ENCODE results near the gene QDPR.
"Not testable (repeated sequence)": the region's sequence is repeated elsewhere in the genome, so short reads cannot be mapped to it uniquely, and the experiment has no call there.

Gene QDPR

DNA sequence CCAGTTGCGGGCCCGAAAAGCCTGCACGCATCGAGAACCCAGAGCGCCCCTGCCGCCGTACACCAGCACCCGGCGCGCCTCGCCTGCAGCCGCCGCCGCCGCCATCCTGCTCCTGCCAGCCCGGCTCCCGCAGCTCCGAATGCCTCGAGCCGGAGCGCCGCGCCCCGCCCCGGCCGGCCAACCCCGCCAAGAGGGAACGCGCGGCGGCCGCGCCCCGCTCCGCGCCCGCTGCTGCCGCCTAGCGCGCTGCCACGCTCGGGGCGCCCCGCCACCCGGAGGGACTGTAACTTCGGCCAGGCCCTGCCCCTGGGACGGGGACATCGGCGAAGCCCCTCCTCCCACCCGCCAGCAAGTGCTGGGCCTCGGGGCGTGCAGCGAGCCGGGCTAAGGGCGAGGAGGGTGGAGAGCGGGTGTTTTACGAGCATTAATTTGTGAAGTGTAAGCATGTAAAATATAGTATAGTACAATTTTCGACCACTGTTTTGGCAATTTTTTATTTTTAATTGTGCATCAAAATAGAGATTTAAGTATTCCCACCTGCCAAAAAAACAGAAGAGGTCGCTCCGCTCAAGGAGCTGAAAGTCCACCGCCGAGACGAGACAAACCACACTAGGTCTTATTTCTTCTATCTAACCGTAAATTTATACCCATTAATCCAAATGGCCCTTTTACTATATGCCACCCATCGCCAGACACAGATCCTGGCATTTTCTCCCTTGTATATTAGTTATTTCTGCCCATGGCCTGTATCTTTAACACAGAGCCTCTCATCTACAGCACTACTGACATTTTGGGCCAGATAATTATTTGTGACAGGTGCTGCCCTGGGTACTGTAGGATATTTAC, at the start of gene QDPR:
Gene QDPR, minus strand, starts transcription at position 141 of the 846 bp plus-strand sequence. Its CDS starts 36 bp downstream, at position 105.
- no peak for DNase-seq

GRCh38 chr4:17561195-17561909, 49.5 kb upstream of the QDPR start:
- no peak for DNase-seq

- no peak for DNase-seq
Observed at GRCh38 chr4:17560065-17560673, 48.3 kb upstream of the QDPR start.

DNA sequence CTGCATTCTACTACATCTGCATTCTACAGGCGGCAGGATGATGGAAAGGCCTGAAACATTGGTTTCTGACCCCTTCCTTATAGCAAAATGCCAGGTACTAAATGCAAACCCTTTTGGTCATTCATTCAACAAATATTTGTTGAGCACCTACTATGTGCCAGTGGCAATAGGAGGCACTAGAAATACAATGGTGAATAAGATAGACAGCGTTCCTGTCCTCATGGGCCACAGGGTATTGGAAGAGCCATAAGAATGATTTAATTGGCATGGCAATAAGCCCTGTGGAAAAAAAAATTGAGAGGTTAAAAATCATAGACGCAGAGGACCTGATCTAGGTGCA, 47.8 kb upstream of the QDPR start:
- DNase-seq: no peak

DNA sequence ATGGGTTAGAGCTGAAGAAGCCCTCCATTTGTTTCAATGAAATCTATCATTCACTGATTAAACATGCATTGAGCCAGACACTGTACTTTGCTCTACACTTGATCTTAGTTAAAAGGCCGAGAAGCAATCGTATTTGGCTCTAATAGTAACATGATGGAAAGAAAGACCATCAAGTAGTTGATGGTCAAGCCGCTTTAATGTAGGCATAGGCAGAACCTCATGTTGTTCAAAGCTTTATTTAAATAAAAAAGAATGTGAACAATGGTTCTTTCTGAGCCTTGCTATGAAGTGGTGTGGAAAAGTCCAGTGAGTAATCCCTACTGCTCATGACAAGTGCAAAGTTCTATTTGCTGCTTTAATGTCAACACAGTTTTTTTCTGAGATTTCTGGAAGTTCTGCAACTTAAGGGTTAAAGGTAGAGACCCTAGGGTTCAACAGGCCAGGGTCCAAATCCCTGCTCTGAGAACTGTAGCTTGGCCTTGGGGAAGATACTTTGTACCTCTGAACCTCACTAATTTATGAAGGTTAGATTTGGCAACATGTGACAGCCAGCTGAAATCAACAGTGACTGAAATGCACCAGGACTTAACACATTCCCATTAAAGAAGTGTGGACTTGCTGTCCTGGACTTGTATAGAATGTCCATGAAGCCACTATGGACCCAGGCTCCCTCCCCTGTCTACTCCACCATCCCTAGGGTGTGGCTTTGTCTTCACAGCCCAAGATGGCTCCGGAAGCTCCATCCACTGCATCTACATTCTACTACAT, 47.2 kb upstream of the QDPR start:
- no peak for DNase-seq

- DNase-seq: no peak
Observed at GRCh38 chr4:17557880-17558279, 46.0 kb upstream of the QDPR start.

GRCh38 chr4:17556498-17556897, 44.6 kb upstream of the QDPR start:
- DNase-seq: no peak

GRCh38 chr4:17554568-17554967, 42.7 kb upstream of the QDPR start:
- no peak for DNase-seq

GRCh38 chr4:17552427-17552826, 40.5 kb upstream of the QDPR start:
- DNase-seq: no peak

- no peak for DNase-seq
Observed at GRCh38 chr4:17550549-17550948, 38.7 kb upstream of the QDPR start.

- DNase-seq: no peak
Observed at GRCh38 chr4:17546678-17547077, 34.8 kb upstream of the QDPR start.

DNA sequence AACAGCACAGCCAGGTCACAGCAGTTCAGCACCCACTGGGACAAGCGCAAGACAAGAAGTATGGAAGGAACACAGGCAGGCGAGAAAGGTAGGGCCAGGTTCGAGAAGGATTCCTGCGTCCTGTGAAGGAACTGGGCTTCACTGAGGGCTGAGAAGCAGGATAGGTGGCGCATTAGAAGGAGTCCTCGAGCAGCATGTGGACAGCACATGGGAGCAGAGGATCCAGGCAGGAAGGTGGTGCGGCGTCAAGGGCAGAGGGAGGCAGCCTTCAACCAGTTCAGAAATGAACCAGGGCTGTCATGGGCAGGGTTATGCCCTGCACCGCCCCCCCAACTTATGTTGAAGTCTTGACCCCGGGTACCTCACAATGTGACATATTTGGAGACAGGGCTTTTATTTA, 34.3 kb upstream of the QDPR start:
- no peak for DNase-seq

DNA sequence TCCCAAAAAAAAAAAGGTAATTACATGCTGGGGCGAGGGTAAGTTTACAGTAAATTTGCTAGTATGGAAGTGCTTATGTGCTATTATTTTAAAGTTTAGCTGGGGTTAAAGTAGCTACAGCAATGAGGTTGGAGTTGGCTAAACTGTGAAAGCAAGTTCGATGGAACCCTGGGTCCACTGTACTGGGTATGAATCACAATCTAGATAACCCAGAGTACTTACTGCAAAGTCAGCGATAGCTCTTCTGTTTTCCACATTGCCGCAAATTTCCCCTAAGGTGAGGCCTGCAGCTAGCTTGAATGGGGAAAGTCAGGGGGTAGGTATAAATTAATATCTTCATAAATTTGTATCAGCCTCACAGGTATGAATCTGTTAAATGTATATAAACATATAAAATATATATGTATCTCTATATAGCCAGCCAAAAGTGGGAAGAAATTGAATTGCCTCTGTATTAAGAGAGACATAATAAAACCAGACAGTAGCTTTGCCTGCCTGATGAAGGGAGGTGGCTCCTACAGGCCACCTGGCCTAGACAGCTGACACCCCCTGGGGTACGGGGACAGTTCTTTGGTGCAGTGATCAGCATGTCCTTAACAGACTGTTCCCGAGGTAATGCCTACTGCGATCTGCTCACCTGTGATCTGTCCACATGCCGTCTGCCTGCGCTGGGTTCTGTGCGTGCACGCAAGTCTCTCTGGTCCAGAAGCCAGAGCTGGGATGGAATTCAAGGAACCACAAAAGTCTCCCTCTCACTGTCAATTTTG, 33.7 kb upstream of the QDPR start:
- no peak for DNase-seq

DNA sequence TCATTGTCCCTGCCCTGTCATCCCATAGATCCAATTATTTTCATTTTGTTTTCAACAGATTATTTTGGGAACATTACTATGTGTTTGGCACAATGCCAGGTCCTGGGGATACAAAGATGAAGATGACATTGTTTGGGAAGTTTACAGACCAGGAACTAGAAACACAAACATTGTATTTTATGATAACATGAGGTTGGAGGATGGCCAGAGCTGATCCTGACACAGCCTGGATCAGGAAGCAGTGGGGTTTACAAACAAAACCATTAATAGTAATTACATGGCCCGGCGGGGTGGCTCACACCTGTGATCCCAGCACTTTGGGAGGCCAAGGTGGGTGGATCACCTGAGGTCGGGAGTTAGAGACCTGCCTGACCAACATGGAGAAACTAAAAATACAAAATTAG, 32.9 kb upstream of the QDPR start:
- DNase-seq: no peak

- no peak for DNase-seq
Observed at GRCh38 chr4:17544205-17544604, 32.3 kb upstream of the QDPR start.

DNA sequence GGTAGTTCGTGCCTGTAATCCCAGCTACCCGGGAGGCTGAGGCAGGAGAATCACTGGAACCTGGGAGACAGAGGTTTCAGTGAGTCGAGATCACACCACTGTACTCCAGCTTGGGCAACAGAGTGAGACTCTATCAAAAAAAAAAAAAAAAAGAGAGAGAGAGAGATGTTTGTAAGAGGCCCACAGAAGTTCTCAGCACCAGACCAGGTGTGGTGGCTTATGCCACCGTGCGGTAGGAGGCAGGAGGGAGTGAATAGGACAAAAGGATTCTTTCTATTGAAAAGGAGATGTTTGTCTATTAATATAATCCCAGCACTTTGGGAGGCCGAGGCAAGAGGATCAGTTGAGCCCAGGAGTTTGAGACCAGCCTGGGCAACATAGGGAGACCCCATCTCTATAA, 25.2 kb upstream of the QDPR start:
- not testable (repeated sequence) for DNase-seq

DNA sequence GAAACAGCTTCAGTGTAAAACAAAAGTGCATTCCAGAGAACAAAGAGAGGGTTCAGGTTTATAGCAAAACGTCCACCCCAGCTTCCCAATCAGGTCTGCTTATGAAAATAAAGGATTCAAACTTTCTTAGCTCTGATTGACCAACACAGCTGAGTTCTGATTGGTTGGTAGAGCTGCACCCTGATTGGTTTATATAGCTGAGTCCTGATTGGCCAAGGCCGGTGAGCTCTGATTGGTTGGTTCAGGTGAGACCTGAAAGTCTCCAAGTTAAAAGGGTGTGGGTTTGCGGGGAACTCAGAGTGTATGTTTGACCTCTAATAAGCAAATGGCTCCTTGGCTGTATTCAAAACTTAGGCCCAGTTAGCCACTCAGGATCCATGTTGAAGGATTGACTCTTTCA, 24.0 kb upstream of the QDPR start:
- DNase-seq: no peak

DNA sequence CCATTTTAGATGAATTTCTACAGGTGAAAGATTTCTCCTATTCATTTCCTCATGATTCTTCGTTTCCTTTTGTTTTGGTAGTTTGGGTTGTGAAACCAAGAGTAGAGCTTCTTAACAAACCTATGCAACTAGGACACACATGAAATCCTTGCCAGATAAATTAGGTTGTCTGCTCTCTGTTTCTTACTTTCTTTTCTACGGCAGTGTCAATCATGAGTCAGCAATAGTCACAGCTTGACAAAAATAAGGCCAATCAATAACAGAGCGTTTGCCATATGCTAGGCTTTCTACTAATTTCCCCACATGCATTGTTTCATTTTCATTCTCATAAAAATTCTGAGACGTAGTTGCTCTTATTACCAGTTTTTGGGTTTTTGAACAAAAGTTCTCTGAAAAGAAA, 23.4 kb upstream of the QDPR start:
- DNase-seq: no peak

DNA sequence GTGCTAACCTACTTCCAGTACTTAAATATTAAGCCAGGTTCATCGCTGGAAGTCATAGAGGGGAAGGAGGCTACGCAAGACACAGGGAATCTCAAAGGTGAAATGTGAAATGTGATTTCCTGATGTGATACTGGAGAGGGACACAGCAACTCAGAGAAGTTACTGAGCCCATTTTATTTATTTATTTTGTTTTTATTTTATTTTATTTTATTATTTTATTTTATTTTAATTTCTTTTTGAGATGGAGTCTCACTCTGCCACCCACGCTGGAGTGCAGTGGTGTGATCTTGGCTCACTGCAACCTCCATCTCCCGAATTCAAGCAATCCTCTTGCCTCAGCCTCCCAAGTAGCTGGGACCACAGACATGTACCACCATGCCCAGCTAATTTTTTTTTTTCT, 22.8 kb upstream of the QDPR start:
- DNase-seq: no peak

- DNase-seq: no peak
Observed at GRCh38 chr4:17531538-17532285, 19.8 kb upstream of the QDPR start.

DNA sequence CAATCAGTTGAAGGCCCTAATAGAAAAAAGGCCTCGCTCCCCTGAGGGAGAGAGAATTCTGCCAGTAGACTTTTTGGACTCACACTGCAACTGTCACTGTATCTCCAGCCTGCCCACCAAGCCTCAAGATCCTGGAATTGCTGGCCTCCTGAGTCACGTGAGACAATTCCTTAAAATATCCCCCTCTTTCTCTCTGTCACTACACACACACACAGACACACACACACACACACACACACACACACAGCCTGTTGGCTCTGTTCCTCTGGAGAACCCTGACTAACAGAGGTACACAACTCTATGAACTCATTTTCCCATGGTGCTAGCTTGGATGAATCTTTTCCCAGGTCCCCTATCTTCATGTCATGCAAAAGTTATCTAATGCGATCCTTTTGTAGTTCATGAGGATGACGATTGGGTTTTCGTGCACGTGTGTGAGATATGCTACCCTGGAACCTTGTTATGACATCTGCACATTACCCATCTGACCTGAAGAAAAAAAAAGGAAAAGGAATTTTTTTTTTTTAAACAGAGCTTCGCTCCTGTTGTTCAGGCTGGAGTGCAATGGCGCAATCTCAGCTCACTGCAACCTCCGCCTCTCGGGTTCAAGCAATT, 16.8 kb upstream of the QDPR start:
- no peak for DNase-seq
